Neuron (in vitro differentiated cells): ENCODE measurements around the gene ADCY9.
"Not testable (repeated sequence)": the region's sequence is repeated elsewhere in the genome, so short reads cannot be mapped to it uniquely, and the experiment has no call there.

ENCODE experiments used
- H2AFZ ChIP-seq: one replicate; pipeline ENCODE4 v1.6.1; 2013; ENCODE audit warnings: low read depth, mild to moderate bottlenecking, inconsistent platforms, low read length, moderate library complexity
- H3K27me3 ChIP-seq: one replicate; pipeline ENCODE4 v1.6.1; 2013; ENCODE audit warnings: low read length; ENCODE audit not compliant: insufficient read depth
- H3K36me3 ChIP-seq: one replicate; pipeline ENCODE4 v1.6.1; 2013; ENCODE audit warnings: low read length; ENCODE audit not compliant: insufficient read depth
- H3K4me1 ChIP-seq: one replicate; pipeline ENCODE4 v1.6.1; 2013; ENCODE audit warnings: low read length; ENCODE audit not compliant: insufficient read depth
- H3K4me3 ChIP-seq: 2 replicates; pipeline ENCODE4 v1.5.1; 2013; ENCODE audit warnings: mild to moderate bottlenecking, low read length, moderate library complexity
- H3K9me3 ChIP-seq: one replicate; pipeline ENCODE4 v1.6.1; 2013; ENCODE audit warnings: low read length

The ADCY9 gene

DNA sequence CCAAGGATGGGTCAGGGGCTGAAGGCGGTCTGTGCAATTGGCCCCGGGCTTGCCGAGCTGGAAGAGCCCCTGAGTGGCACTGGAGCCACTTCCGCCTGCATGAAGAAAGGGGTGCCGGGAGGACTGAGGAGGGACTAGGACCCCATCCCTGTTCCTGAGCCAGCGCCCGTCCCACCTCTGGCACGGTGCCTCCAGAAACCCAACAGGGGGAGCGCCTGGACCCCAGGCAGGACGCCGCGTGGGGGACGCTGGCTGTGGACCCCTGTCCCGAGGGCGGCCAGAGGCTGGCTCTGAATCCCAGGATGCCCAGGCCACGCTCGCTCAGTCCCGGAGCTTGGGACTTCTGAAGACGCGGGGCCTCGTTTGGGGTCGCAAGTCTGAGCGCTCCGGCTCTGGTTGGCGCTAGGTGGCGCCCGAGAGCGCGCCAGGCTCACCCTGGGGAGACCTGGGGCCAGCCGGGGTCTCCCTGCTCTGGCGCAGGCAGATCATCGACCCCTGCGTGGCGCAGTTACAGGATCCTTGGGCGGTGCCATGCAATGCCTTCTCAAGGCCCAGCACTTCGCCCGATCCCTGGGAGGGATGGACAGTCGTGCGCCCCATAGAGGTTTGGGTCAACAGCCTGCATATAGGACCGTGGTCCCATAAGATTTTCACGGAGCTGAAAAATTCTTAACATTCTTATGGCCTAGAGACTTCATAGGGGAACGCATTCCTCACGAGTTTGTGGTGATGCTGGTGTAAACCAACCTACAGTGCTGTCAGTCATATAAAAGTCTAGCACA, 177.2 kb downstream of the ADCY9 start:
- no peaks in the 10 kb centered on the region for H3K27me3 ChIP-seq
- H3K9me3 ChIP-seq: peaks cover 9% of the 10 kb centered on the region
- H3K36me3 ChIP-seq: no peaks in the 10 kb centered on the region
- H3K4me1 ChIP-seq: no peaks in the 10 kb centered on the region
- H2AFZ ChIP-seq: peak overlapping the region; percentile 33
- H3K4me3 ChIP-seq: no peak overlapping the region

DNA sequence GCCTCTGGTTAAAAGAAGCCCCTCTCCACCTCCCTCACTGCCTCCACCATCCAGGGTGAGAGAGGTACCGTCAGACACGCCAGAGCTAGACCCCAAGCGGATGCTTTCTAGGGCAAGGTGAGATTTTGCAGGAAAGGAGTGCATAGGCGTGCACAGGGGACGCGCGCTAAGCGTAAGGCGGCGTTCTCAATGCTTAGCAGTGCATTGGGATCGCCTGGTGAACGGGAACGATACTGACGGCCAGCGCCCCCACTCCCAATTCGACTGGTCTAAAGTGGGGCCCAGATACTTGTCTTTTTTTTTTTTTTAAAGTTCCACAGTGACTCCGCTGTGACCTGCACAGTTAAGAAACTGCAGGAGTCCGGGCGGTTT, 177.8 kb downstream of the ADCY9 start:
- Histone ChIP-seq H3K4me3 (no peak overlapping the region), H3K9me3 (peaks cover 5% of the 10 kb centered on the region), H3K4me1 (no peaks in the 10 kb centered on the region), H3K27me3 (no peaks in the 10 kb centered on the region), H2AFZ (peak overlapping the region; percentile 33), H3K36me3 (no peaks in the 10 kb centered on the region)

DNA sequence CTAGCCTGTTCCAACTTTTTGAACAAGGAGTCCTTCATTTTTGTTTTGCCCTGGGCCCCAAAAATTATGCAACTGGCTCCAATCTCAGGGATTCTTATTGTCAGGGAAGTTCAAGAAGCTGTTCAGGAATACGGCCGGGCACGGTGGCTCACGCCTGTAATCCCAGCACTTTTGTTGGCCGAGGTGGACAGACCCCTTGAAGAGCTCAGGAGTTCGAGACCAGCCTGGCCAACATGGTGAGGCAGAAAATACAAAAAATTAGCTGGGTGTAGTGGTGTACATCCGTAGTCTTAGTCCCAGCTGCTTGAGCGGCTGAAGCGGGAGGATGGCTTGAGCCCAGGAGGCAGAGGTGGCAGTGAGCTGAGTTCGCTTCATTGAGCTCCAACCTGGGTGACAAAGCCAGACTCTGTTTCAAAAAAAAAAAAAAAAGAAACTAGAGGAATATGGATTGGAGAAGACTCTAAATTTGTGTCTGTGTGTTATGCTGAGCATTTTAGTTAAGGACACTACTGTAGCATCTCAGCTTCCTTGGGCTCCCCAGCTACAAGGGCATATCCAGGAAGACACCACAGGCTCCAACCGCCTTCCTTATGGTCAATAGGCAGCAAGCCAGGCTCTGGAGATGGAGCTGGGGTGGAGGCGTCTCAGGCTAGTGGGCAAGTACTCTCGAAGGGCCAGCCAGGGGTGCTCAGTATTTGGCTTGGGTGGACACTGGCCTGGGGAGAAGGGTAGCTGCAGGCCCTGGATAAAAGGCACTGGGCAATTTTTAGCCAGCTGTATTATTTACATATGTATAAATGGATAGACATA, 179.0 kb downstream of the ADCY9 start:
- Histone ChIP-seq H3K27me3 (no peaks in the 10 kb centered on the region), H2AFZ (no peak overlapping the region), H3K4me1 (no peaks in the 10 kb centered on the region), H3K36me3 (no peaks in the 10 kb centered on the region), H3K9me3 (no peaks in the 10 kb centered on the region), H3K4me3 (no peak overlapping the region)

DNA sequence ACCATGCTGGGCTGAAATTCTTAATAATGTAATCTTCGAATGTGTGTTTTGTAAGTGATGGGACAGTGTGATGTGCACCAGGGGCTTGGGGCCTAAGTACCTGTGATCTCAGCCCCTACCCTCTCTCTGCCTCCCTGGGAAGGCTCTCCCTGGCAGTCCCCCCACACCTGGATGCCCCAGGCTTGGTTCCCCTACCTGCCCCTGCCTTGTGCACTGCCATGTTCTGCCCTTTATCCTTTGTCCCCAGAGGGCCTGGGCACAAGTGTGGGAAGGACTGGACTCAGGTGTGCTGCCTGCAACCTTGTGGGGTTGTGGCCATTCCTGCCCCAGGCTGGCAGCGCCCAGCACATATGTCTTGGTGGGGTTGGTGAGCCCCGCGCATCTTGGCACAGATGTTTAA, 180.3 kb downstream of the ADCY9 start:
- H3K9me3 ChIP-seq: no peaks in the 10 kb centered on the region
- no peak overlapping the region for H2AFZ ChIP-seq
- H3K27me3 ChIP-seq: no peaks in the 10 kb centered on the region
- H3K36me3 ChIP-seq: no peaks in the 10 kb centered on the region
- no peak overlapping the region for H3K4me3 ChIP-seq
- H3K4me1 ChIP-seq: no peaks in the 10 kb centered on the region

DNA sequence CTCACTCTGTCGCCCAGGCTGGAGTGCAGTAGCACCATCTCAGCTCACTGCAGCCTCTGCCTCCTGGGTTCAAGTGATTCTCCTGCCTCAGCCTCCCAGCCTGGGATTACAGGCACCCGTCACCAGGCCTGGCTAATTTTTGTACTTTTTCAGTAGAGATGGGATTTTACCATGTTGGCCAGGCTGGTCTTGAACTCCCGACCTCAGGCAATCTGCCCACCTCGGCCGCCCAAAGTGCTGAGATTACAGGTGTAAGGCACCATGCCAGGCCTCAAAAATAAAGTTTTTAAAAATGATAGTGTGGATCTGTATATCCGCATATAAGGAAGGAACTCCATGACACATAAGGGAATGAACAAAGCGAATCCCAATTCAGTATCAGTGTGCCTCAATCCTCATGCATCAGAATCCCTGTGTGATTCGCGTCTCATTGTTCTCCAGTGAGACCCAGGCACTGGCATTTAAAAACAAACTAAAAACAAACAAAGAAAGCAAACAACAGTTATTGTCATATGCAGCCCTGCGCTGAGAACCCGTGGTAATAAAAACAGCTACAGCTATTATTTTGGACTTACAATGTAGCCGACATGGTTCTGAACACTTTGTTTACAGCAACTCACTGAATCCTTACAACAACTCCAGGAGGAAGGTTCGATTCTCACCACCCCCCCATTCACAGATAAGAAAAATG, 181.6 kb downstream of the ADCY9 start:
- Histone ChIP-seq H3K27me3 (no peaks in the 10 kb centered on the region), H3K9me3 (no peaks in the 10 kb centered on the region), H3K4me3 (no peak overlapping the region), H3K4me1 (no peaks in the 10 kb centered on the region), H3K36me3 (no peaks in the 10 kb centered on the region), H2AFZ (no peak overlapping the region)

DNA sequence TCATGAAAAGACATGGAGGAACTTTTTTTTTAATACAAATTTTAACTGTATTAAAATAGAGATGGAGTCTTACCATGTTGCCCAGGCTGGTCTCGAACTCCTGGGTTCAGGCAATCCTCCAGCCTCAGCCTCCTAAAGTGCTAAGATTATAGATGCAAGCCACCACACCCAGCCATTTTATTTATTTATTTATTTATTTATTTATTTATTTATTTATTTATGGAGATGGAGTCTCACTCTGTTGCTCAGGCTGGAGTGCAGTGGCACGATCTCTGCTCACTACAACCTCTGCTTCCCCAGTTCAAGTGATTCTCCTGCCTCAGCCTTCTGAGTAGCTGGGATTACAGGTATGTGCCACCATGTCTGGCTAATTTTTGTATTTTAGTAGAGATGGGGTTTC, 189.1 kb downstream of the ADCY9 start:
- not testable (repeated sequence) for H3K9me3 ChIP-seq, H3K36me3 ChIP-seq

DNA sequence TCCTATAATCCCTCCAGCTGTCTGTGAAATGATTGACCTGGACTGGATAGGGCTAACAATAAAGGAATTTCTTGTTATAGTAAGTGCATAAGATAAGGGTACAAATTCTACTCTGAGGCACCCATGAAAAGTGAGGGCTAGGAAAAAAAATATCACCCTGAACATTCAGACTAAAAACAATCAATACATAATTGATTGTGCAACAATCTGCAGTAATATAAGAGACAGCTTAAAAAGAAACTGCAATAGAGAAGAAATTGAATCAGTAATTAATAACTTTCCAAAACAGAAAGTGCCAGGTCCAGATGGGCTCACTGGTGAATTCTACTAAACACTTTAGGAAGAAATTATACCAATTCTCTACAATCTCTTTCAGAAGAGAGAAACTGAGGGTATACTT, 191.5 kb downstream of the ADCY9 start:
- no peaks in the 10 kb centered on the region for H3K27me3 ChIP-seq
- peaks cover 10% of the 10 kb centered on the region for H3K9me3 ChIP-seq

More for the DNA sequence above, 189.1 kb downstream of the ADCY9 start:
- not testable (repeated sequence) for H3K4me1 ChIP-seq, H2AFZ ChIP-seq, H3K27me3 ChIP-seq, H3K4me3 ChIP-seq

DNA sequence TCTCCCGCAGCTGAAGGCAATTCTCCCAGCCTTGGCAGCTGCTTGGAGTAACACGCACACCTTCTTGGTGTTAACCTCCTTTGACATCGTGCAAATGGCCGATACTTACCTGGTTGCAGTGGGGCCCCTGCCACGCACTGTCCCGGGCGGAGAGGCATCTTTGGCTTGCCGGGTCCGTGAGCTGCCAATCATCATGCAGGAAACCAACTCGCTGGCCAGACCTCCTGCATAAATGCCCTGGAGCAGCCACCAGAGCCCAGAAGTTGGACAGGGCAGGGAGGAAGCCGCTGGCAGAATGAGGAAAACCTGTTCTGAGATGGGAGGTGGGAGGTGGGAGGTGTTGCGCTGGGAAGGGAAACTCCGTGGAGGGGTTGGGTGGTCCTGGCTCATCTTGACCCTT, 194.0 kb downstream of the ADCY9 start:
- Histone ChIP-seq H3K4me3 (no peak overlapping the region), H3K4me1 (no peaks in the 10 kb centered on the region), H3K27me3 (no peaks in the 10 kb centered on the region), H3K9me3 (peaks cover 13% of the 10 kb centered on the region), H2AFZ (no peak overlapping the region), H3K36me3 (no peaks in the 10 kb centered on the region)

More for the DNA sequence above, 191.5 kb downstream of the ADCY9 start:
- Histone ChIP-seq H3K4me1 (no peaks in the 10 kb centered on the region), H3K36me3 (no peaks in the 10 kb centered on the region), H3K4me3 (no peak overlapping the region), H2AFZ (no peak overlapping the region)

DNA sequence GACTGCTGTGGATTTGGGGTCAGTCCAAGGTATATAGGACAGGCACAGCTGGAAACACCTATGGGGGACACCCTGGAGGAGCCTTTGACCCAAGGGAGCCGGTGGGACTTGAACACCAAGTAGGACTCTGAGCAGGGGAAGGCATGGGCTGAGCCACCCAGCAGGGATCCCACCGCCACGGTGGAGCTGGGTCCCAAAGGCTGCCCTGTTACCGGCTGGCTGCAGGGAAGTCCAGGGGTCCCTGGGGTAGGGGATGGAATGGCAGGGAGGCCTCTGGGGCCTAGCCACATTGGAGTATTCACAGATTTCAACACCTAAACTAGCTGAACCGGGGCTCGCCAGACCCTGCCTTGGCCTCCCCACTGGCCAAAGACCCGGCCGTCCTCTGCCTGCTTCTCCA, 196.0 kb downstream of the ADCY9 start:
- H3K9me3 ChIP-seq: peaks cover 13% of the 10 kb centered on the region
- no peaks in the 10 kb centered on the region for H3K36me3 ChIP-seq
- no peaks in the 10 kb centered on the region for H3K27me3 ChIP-seq
- no peak overlapping the region for H2AFZ ChIP-seq
- H3K4me1 ChIP-seq: no peaks in the 10 kb centered on the region
- no peak overlapping the region for H3K4me3 ChIP-seq

DNA sequence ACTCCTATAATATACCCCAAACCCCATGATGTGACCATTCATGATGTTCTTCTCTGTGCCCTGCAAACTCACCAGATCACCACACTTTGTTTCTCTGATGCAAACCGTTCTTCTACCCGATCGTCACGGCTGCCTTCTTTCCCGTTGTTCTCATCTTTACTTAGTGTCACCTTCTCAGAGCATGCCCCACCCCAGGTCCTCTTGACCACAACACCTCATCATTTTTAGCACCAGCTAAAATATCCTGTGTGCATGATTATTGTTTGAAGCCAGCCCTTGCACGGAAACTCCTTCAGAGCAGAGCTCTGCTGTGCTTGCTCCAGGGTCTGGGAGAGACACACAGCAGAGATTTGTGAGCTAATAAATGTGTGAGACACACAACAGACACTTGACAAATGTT, 196.8 kb downstream of the ADCY9 start:
- Histone ChIP-seq H3K4me3 (no peak overlapping the region), H3K27me3 (no peaks in the 10 kb centered on the region), H2AFZ (no peak overlapping the region), H3K4me1 (no peaks in the 10 kb centered on the region), H3K9me3 (peaks cover 13% of the 10 kb centered on the region), H3K36me3 (no peaks in the 10 kb centered on the region)

DNA sequence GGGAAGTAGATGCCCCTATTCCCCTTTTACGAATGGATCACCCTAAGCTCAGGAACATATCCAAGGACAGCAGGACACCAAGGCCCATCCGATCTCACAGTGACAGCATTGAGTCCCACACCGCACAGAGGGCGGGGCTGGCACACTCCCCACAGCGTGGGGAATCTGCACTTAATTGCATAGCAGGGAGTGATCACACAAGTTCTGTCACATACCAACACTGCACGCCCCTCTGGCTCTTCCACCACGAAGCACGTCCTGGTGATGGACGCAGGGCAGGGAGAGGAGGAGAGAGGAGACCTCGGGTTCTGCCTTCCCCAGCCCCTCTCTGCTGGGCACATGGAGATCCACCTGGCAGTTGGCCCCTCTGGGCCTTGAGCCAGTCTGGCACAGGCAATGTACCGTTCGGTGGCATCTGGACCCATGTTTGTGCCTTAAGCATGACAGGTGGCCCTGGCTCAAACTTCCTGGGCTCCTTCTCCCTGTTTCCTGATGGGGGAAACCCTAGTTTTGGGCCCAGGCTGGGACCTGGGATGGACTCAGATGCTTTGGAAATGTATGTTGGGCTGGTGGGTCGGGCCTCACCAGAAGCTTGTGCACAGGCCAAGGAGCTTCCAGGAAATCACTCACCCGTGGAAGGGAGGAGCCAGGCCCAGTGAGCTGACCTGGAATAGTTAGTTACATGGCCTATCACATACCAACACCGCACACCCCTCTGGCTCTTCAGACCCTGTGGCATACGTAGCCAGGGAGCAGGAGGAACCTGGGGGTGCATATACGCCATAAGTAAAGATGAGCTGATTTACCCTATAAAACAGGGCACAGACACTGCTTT, 200.6 kb downstream of the ADCY9 start:
- no peak overlapping the region for H3K4me3 ChIP-seq
- H2AFZ ChIP-seq: no peak overlapping the region
- H3K36me3 ChIP-seq: no peaks in the 10 kb centered on the region
- H3K4me1 ChIP-seq: no peaks in the 10 kb centered on the region
- no peaks in the 10 kb centered on the region for H3K27me3 ChIP-seq
- H3K9me3 ChIP-seq: peaks cover 10% of the 10 kb centered on the region

DNA sequence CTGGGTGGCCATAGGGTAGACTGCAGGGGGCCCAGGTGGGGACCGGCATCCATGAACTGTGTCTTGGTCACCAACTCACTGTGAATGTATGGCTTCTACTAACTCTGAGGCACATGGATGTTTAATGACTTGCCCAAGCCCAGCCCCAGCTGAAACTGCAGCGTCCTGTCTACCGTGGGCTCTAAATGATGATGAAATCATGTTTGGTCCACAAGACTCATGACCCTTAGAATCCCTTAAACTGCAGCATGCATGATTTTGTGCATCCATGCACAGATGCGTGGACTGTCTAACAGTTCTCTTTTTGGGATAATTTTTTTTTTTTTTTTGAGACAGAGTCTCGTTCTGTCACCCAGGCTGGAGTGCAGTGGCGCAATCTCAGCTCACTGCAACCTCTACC, 203.3 kb downstream of the ADCY9 start:
- no peak overlapping the region for H2AFZ ChIP-seq
- H3K4me1 ChIP-seq: no peaks in the 10 kb centered on the region
- H3K9me3 ChIP-seq: no peaks in the 10 kb centered on the region
- no peaks in the 10 kb centered on the region for H3K27me3 ChIP-seq
- no peaks in the 10 kb centered on the region for H3K36me3 ChIP-seq
- no peak overlapping the region for H3K4me3 ChIP-seq
